AG10803 (cell line): ENCODE measurements around the gene SLC6A3.

Experiments used
- DNase-seq: peaks from one replicate; pipeline ENCODE4 v3.0.0; 2010; ENCODE audit warnings: low read depth
- H3K4me3 ChIP-seq: 2 replicates; pipeline ENCODE4 v1.5.1; 2011; ENCODE audit warnings: mild to moderate bottlenecking, low read length, control low read depth
- TF ChIP-seq, protein P1 (sequence below): conservative IDR thresholded peaks from 2 replicates; pipeline ENCODE4 v1.5.1; 2011; ENCODE audit warnings: mild to moderate bottlenecking, low read length, control low read depth, inconsistent platforms

SLC6A3 gene

DNA sequence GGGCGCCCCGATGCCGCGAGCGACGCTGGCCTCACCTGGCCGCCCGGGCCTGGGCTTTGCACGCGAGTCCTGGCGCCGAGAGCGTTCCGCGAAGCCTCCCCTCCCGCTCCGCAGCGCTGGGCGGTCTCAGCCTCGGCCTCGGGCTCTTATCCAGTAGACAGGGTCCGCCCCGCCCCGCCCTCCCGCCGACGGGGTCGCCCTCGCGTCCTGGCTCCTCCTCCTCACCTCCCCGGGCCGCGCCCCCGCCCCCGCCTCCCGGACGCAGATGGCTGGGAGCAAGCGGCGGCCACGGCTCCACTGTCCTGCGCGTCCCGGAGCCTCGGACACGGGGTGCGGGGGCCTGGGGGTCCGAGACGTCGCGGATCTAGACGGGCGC is at the start of gene SLC6A3:
Gene SLC6A3, minus strand, starts transcription at position 128 of the 376 bp plus-strand sequence. CDS start 2,243 bp downstream, outside the sequence.
- DNase-seq: no peak

DNA sequence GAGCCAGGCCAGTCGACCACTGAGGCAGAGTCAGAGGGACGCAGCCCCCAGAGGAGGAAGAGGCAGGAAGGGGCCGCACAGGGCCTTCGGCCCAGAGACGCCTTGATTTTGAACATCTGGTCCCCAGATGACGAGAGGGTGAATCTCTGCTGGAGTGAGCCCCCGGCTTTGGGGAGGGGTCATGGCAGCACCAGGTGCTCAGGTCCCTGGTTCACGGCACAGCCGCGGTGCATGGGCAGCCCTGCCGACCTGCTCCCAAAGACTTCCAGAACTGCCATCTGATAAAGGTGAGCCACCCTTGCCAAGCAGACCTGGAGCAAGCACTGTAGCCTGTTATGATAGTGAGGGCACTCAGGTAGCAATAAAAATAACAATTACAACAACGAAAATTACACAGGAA is 48.7 kb upstream of the SLC6A3 start:
- no peak for DNase-seq
- H3K4me3 ChIP-seq: no peak overlapping the region

More for the DNA sequence above, at the start of gene SLC6A3:
- TF ChIP-seq, protein P1, sequence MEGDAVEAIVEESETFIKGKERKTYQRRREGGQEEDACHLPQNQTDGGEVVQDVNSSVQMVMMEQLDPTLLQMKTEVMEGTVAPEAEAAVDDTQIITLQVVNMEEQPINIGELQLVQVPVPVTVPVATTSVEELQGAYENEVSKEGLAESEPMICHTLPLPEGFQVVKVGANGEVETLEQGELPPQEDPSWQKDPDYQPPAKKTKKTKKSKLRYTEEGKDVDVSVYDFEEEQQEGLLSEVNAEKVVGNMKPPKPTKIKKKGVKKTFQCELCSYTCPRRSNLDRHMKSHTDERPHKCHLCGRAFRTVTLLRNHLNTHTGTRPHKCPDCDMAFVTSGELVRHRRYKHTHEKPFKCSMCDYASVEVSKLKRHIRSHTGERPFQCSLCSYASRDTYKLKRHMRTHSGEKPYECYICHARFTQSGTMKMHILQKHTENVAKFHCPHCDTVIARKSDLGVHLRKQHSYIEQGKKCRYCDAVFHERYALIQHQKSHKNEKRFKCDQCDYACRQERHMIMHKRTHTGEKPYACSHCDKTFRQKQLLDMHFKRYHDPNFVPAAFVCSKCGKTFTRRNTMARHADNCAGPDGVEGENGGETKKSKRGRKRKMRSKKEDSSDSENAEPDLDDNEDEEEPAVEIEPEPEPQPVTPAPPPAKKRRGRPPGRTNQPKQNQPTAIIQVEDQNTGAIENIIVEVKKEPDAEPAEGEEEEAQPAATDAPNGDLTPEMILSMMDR: no peak
- no peak within 1 kb of the TSS for H3K4me3 ChIP-seq

DNA sequence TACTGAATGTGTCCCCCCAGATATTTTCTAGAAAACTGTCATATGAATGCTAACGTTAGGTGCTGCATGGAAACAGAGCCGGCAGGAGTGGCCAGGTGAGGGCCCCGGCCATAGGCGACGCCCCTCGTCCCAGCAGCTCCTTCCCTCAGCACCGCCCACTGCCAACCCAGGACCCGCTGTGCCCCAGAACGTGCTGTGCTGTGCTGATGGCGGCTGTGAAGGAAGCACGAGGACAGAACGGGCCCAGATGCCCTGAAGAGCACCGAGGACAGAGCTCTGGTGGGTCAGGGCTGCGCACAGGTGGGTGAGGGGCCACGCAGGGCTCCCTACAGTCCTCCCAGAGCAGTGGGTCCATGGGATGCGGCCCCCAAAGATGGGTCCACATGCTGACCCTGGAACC is 48.2 kb upstream of the SLC6A3 start:
- no peak for DNase-seq
- H3K4me3 ChIP-seq: no peak overlapping the region
- TF ChIP-seq, protein P1: no peak

More for the DNA sequence above, 48.7 kb upstream of the SLC6A3 start:
- TF ChIP-seq, protein P1: no peak

DNA sequence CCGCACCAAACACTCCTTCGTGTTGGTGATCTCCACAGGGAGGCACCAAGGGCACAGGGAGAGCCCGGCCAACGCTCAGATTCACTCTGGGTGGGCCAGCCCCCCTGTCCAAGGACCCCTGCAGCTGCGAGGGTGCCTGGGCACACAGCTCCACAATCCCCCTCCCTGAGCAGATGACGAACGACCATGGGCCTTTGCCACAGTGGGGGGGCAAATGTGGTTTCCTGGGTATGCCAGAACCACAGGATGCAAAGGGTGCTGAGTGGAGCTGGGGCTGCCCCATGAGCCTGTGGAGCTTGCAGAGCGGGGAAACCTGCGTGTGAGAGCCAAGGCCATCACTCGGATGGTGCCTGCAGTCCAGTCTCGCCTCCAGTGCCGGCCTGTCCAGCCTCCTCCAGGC is 47.5 kb upstream of the SLC6A3 start:
- H3K4me3 ChIP-seq: no peak overlapping the region
- TF ChIP-seq, protein P1: no peak
- no peak for DNase-seq

DNA sequence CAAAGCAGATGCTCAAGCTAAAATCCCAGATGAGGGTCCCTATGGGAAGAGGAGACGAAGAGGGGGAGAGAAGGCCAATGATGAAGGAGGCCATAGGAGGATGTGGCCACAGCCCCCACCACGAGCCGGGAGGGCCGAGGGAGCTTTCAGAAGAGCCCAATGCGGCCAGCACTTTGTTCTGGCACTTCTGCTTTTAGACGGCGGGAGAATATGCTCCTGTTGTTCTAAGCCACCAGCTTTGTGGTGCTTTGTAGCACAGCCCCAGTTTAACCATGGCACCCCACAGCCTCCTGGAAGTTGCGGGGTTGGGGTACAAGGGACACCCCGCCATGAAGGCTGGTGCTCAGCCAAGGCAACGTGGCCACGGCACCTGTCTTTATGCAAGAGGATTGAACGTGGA is 45.1 kb upstream of the SLC6A3 start:
- no peak for DNase-seq
- H3K4me3 ChIP-seq: no peak overlapping the region
- TF ChIP-seq, protein P1: no peak

DNA sequence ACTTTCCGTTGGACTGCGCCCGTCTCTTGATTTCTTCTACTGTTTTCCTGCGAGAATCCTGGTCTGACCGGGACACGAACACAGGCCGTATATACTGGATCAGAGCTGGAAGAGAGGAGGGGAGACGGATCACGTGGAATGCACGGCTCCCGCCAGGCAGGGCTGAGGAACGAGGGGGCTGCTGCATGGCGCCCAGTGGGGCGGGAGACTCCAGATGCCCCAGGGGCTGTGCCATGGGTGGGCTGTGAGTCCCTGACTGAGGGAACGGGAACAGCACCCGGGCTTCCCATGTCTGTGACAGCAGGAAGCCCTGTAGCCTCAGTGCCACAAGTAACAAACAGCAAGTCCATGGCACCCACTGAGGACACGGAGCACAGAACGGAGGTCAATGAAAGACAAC is 44.5 kb upstream of the SLC6A3 start:
- H3K4me3 ChIP-seq: no peak overlapping the region
- TF ChIP-seq, protein P1: no peak
- DNase-seq: no peak

DNA sequence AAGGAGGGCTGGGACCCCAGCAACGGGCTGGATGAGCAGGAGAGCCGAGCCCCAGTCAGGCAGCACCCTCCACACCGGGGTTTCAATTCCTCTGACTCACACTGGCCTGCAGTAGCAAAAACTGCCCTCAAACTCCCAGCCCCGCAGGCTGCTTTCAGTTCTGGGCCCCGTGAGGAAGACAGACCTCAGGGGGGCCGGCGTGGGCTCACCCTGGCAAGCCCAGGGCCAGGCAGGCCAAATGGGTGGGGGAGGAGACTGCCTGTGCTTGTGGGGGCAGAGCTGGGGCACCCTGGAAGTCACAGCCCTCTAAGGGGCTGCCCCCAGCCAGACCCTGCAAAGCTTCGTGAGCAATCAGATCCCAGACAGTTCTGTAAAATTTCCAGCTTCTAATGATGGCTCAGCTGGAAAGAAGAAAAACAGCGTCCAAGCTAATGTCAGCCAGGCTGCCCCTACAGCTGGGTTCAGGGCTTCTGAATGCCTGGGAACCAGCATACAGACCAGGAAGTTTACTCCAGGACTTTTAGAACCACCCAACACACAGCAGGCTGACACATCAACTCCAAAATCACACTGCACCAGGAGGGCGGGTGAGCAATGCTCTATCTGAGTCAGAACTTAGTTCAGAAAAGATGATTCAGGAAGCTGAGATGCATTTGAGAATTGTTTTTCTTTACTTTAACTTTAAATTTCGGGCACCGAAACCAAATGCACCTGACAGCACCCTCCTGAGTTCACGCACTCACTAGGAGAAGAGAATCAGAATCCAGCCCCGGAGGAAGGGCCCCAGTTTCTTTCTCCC is 43.8 kb upstream of the SLC6A3 start:
- DNase-seq: peak; percentile 67
- TF ChIP-seq, protein P1: no peak
- no peak overlapping the region for H3K4me3 ChIP-seq
